CD4-positive, alpha-beta T cell (primary cell): ENCODE data around the gene PIAS4. TPM values are rescaled to one million over a fixed set of nuclear protein-coding genes. Genes with fewer than 3 reads are reported as not detected.

Experiments used
- ATAC-seq: fragments of 200-7000 bp; cut with Tn5 transposase; one replicate; pipeline ENCODE4 v1.10.0; 2022; ENCODE audit warnings: mild to moderate bottlenecking; ENCODE audit not compliant: poor library complexity
- CTCF ChIA-PET: fragments of 350-600 bp; sonication (Branson Sonifier 250); formaldehyde crosslinking; loops from one replicate; lab custom pipeline; 2021; ENCODE audit warnings: antibody characterized with exemption, inconsistent platforms; lab: Charles Lee
- POLR2A ChIA-PET: fragments of 350-600 bp; sonication (Branson Sonifier 250); formaldehyde crosslinking; loops from one replicate; lab custom pipeline; 2021; ENCODE audit warnings: antibody characterized with exemption, inconsistent platforms; lab: Charles Lee
- DNase-seq, 14 experiments: peaks; one replicate each; pipeline ENCODE4 v3.0.0-alpha.2; 2013 to 2020; ENCODE audit warnings: mixed read lengths in 2 of 14
- H3K27ac ChIP-seq, 2 donors: one replicate each; pipeline versions ENCODE4 v1.5.1 to v1.7.0; 2013; ENCODE audit warnings: low read length in 2 of 2, low read depth in 1 of 2, mild to moderate bottlenecking in 1 of 2
- H3K27me3 ChIP-seq, 2 experiments: 1 replicate in 1 of 2; 2 replicates in 1 of 2; pipeline versions ENCODE4 v1.6.1 to v1.7.0; 2013; ENCODE audit warnings: low read length in 2 of 2, control low read depth in 1 of 2, mild to moderate bottlenecking in 1 of 2, moderate library complexity in 1 of 2; ENCODE audit not compliant: insufficient read depth in 2 of 2, control insufficient read depth in 1 of 2
- H3K36me3 ChIP-seq: one replicate; pipeline ENCODE4 v1.6.1; 2013; ENCODE audit warnings: low read length, control low read depth; ENCODE audit not compliant: insufficient read depth
- H3K4me1 ChIP-seq: one replicate; pipeline ENCODE4 v1.6.1; 2013; ENCODE audit warnings: low read length, control low read depth; ENCODE audit not compliant: insufficient read depth
- H3K4me3 ChIP-seq: one replicate; pipeline ENCODE4 v1.5.1; 2013; ENCODE audit warnings: mild to moderate bottlenecking, low read length, moderate library complexity
- H3K9me3 ChIP-seq, 2 experiments: 1 replicate in 1 of 2; 2 replicates in 1 of 2; pipeline versions ENCODE4 v1.6.1 to v1.7.0; 2013; ENCODE audit warnings: low read length in 2 of 2, mild to moderate bottlenecking in 2 of 2, control low read depth in 1 of 2, moderate library complexity in 1 of 2; ENCODE audit not compliant: control insufficient read depth in 1 of 2, insufficient read depth in 1 of 2
- H3K27ac Mint-ChIP-seq: one replicate; pipeline ENCODE4 v1.8.0; 2020; ENCODE audit warnings: mixed read lengths
- H3K27me3 Mint-ChIP-seq: one replicate; pipeline ENCODE4 v1.8.0; 2021; ENCODE audit warnings: mixed read lengths
- H3K36me3 Mint-ChIP-seq: one replicate; pipeline ENCODE4 v1.8.0; 2021; ENCODE audit warnings: low read depth, mixed read lengths
- H3K4me1 Mint-ChIP-seq: one replicate; pipeline ENCODE4 v1.8.0; 2021; ENCODE audit warnings: low read depth, mixed read lengths
- H3K4me3 Mint-ChIP-seq: one replicate; pipeline ENCODE4 v1.8.0; 2020; ENCODE audit warnings: mild to moderate bottlenecking, mixed read lengths
- H3K9me3 Mint-ChIP-seq: one replicate; pipeline ENCODE4 v1.8.0; 2020; ENCODE audit warnings: mixed read lengths
- CTCF ChIP-seq: fragments of 200-600 bp; IDR thresholded peaks from one replicate; pipeline ENCODE4 v1.8.0; 2022; ENCODE audit warnings: antibody characterized with exemption, mild to moderate bottlenecking
- intact Hi-C, 2 experiments: fragments of 100-400 bp; cut with DNase I in 1 of 2; cut with micrococcal nuclease in 1 of 2; formaldehyde crosslinking; loops; one replicate each; pipeline versions ENCODE4 v1.15.1 to v1.9.0; 2023 to 2025; cut with DNase I, micrococcal nuclease
- total RNA-seq, 174 experiments: library from RNA in 2 of 174; stranded (reverse) in 2 of 174; gene quantifications; one replicate each; pipeline ENCODE4 v1.2.3 and lab custom pipeline; 2021 to 2026

PIAS4 gene
- total RNA-seq, 2 experiments from 2014 or later, result 14.5 to 16.5 TPM

DNA sequence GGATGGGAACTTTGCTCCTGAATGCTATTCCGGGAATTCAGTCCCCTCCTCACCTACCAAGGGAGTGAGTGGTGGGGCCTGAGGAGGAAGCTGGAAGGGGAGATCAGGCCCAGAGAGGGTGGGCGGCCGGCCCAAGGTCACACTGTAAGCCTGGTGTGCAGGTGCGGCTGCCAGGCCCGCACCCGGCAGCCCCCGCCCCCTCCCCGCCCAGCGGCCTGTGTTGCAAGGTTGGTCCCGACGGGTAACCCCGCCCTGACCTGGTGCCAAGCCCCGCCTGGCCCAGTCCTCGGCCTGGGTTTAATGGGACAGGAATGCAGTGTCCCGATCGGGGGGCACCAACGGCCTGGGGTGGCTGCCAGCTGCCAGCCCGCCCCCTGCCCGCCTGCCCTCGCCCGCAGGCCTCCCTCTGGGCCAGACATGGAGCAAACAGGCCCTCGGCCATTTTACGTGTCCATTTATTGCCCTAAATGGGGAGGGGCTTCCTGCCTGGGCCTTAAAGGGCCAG, 53.7 kb downstream of the PIAS4 start:
- no peak for TF ChIP-seq CTCF
- peak in 5 of 14 experiments; percentile 27 to 65 (median 52) for DNase-seq
- peak overlapping the region; percentile 25 for H3K4me3 Mint-ChIP-seq
- peak overlapping the region; percentile 43 to 73 for H3K27ac ChIP-seq
- H3K4me1 ChIP-seq, result peaks cover 71% of the 10 kb centered on the region
- intact Hi-C loops, result no loop called here
- no peak for ATAC-seq
- peak overlapping the region; percentile 75 for H3K27ac Mint-ChIP-seq
- H3K36me3 Mint-ChIP-seq, result peaks cover 18% of the 10 kb centered on the region
- H3K27me3 Mint-ChIP-seq, result no peaks in the 10 kb centered on the region
- ChIA-PET POLR2A (interaction anchor here (0.6 kb wide), 1 partner anchor 8 kb away, joined by 3 read pairs; no protein-coding TSS in a partner anchor), CTCF (no interaction called here)
- H3K4me1 Mint-ChIP-seq, result peaks cover 22% of the 10 kb centered on the region
- no peaks in the 10 kb centered on the region for H3K9me3 Mint-ChIP-seq
- no peaks in the 10 kb centered on the region for H3K27me3 ChIP-seq
- H3K36me3 ChIP-seq, result peaks cover 29% of the 10 kb centered on the region
- H3K4me3 ChIP-seq, result no peak overlapping the region
- H3K9me3 ChIP-seq, result no peaks in the 10 kb centered on the region

GRCh38 chr19:4061683-4062418, 54.3 kb downstream of the PIAS4 start:
- no peaks in the 10 kb centered on the region for H3K27me3 ChIP-seq
- Mint-ChIP-seq H3K27ac (peak overlapping the region; percentile 51), H3K9me3 (no peaks in the 10 kb centered on the region), H3K4me1 (peaks cover 22% of the 10 kb centered on the region), H3K4me3 (peak overlapping the region; percentile 30), H3K27me3 (no peaks in the 10 kb centered on the region), H3K36me3 (peaks cover 18% of the 10 kb centered on the region)
- H3K36me3 ChIP-seq, result peaks cover 27% of the 10 kb centered on the region
- ChIA-PET CTCF (no interaction called here), POLR2A (interaction anchor here (1.1 kb wide), 2 partner anchors 27 to 72 kb away, joined by 3 read pairs; no protein-coding TSS in a partner anchor)
- H3K4me3 ChIP-seq, result no peak overlapping the region
- peak overlapping the region; percentile 29 to 43 for H3K27ac ChIP-seq
- DNase-seq, result peak in 1 of 14 experiments; percentile 39
- TF ChIP-seq CTCF, result no peak
- intact Hi-C loops, result no loop called here
- peaks cover 71% of the 10 kb centered on the region for H3K4me1 ChIP-seq
- H3K9me3 ChIP-seq, result no peaks in the 10 kb centered on the region
- ATAC-seq, result no peak

DNA sequence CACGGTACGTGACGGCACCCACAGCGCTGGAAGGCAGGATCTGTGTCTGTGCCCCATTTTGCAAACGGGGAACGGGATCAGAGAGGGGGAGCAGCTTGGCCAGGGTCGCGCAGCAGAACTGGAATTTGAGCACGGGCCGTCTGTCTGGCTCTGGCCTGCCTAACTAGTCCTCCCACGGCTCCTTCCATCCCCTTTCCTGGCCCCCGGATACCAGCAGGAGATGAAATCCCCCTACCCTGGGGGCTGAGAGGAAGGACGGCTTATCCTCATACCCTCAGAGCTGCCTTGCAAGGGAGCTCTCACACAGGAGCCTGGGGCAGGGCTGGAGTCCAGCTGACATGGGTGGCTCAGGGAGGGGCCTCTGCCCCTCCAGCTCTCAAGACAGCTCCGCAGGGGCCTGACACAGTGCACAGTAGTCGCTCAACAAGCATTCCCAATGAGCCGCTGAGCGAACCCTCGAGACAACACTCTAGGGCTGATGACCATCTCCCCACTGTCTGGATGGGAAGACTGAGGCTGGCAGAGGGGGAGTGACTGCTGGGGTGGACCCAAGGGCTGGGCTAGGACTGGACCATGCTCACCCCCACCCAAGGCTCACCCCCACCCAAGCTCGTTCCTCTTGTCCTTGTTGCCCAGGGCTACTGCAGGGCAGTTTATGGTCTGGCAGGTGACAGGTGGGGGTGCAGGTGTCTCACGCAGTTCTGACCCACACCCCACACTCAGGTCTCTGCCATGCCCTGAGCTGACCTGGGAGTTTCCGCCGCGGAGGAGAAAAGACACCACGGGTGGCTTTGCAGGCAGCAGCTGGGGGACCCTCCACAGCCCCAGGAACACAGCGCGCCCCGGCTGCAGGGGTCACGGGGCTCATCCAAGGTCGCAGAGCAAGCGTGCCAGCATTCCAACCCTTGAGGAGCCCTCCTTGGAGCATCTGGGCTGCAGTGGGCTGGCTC, 55.2 kb downstream of the PIAS4 start:
- intact Hi-C loops, result no loop called here
- peak overlapping the region; percentile 89 for H3K4me3 Mint-ChIP-seq
- Histone ChIP-seq H3K27me3 (no peaks in the 10 kb centered on the region), H3K4me1 (peaks cover 70% of the 10 kb centered on the region), H3K36me3 (peaks cover 25% of the 10 kb centered on the region), H3K9me3 (no peaks in the 10 kb centered on the region), H3K4me3 (peak overlapping the region; percentile 65), H3K27ac (peak overlapping the region in 1 of 2 donors; percentile 43)
- ATAC-seq (no peak), DNase-seq (peak in 1 of 14 experiments; percentile 36)
- no peaks in the 10 kb centered on the region for H3K9me3 Mint-ChIP-seq
- H3K27me3 Mint-ChIP-seq, result no peaks in the 10 kb centered on the region
- CTCF ChIA-PET, result interaction anchor here (1.0 kb wide), 1 partner anchor 78 kb away, joined by 3 read pairs; no protein-coding TSS in a partner anchor
- H3K27ac Mint-ChIP-seq, result peak overlapping the region; percentile 51
- H3K36me3 Mint-ChIP-seq, result peaks cover 11% of the 10 kb centered on the region
- no peak for TF ChIP-seq CTCF
- POLR2A ChIA-PET, result interaction anchor here (1.1 to 1.5 kb wide), 4 partner anchors 26 to 75 kb away, joined by 3 to 6 read pairs (median 4); no protein-coding TSS in a partner anchor
- peaks cover 17% of the 10 kb centered on the region for H3K4me1 Mint-ChIP-seq
